NCI-H146 treated with DMSO at 0.1 percent for 48 hours (cell line): ENCODE results near the gene EPHB1.

Experiments
- DNase-seq: peaks from one replicate; lab custom pipeline; 2025; ENCODE audit not compliant: unreplicated experiment; lab: John Stamatoyannopoulos, UW

Gene EPHB1

DNA sequence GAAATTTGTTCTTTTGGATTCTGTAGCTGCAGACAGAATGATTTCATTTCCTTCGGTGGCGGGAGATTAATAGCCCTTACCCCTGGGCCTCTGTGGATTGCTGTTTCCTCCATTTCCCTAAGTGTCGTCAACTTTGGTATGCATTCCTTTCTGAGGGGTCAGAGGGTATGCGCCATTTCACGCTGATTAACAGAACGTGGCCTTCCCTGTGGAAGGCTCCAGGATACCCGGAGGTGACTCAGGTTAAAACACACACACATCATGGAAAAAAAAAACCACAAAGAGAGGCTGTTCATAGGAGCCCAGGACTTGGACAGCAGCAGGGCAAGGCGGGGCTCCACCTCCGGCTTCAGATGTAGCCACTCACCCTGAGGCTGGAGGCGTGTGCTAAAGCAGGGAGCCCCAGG is 51.9 kb downstream of the EPHB1 start:
- DNase-seq = peak; percentile 21

DNA sequence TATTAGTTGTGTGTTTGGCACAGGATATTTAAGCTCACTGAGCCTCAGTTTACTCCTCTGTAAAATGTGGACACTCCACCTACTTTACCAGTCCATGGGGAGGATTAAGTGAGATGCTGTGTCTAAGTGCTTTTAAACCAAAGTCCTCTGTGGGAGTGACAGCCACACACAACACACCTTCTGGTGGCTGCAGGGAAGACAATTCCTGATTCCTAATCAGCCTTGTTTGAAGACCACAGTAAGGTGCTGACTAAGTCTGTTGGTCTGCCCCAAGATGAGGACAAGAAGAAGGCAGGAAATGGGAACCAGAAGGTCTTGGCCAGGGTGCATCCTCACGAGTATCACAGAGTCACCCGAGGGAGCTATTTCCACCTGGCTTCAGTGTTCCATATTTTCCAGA is 52.3 kb downstream of the EPHB1 start:
- no peak for DNase-seq

DNA sequence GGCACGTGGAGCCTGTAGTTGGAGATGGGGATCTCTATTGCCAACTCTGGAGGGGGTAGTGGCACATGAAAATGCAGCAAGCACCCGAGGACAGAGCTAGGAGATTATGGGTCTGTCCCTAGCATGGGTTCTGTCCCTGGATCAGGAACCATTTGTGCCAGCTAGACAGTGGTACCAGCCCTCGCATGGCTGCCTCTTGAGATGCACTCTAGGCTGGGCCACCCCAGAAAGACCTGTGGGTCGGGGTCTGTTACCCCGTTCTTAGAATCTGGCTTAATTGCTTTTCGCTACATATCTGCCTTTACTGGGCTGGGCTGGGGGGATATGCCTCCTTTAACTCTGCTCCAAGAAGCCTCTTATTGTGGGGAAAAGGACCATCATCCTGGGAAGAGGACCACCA is 54.5 kb downstream of the EPHB1 start:
- DNase-seq = no peak

DNA sequence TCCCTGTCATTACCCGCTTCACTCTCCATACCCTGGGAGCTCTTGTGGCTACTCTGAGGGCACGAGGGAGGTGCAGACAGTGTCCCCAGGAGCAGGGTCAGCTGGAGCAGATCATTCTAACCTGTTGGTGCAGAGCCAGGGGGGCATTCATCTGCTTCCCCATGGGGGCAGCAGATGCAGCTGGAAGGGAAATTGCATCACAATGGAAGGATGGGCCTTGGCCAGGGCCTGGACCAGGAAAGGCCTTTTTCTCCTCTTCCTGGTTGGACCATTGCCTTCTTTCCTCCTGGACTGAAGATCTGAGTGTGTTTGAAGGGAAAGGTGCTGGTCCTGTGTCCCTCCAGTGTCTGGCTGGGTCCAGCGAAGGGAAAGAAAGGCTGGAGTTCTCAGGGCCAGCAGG is 55.7 kb downstream of the EPHB1 start:
- DNase-seq = no peak

DNA sequence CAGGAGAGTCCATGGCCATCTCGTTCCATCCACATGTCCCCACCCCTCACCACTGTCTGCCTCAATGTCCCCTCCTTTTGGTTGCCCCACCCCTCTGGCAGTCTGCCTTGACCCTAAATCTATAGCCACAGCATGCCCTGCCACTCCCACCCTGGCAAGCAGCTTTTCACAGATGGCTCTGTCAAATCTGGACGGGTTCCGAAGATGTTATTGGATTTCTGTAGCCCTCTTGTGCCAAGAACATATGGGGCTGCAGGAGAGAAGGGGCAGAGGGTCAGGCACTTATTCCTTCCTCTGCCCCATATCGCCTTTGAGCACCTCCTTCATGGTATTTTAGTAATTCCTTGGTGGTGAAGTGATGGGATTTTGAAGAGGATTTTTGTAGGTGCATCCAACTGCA is 57.1 kb downstream of the EPHB1 start:
- no peak for DNase-seq

DNA sequence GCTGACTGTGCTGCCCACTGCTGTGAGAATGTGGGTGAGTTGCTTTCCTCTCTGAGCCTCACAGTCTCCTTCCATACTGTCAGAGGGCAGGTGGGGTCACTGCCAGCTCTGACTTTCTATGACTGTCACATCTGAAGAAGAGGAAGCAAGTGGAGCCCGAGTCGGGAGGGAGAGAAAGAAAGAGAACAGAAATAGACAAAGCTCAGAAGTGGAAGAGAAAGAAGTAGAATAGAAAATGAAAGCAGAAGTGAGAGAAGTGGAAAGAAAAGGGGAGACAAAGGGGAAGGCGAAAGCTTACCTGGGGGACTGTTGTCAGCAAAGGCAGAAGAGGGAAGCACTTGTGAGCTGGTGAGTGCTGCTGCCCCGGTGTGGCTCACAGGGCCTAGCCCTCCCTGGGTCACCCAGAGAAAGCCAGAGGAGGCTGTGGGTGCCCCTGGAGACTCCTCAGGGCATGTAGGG is 57.9 kb downstream of the EPHB1 start:
- DNase-seq = no peak

DNA sequence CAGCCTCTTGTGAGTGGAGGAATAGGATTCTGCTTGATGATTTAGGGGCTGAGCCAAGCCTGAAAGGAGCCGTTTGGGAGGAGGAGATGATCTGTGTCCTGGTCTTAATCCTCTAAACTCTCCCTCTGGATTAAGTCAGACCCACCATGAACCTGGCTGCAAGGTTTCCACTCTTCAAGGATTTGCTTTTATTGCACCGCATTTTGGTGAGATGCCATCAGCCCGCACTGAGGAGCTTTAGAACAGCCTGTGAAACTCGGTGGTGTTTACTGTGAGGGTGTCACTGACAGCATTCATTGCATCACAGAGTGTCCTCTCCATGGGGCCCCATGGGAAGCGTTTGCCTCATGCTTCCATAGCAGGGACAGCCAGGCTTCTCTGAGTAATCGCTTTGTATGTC is 59.2 kb downstream of the EPHB1 start:
- no peak for DNase-seq

DNA sequence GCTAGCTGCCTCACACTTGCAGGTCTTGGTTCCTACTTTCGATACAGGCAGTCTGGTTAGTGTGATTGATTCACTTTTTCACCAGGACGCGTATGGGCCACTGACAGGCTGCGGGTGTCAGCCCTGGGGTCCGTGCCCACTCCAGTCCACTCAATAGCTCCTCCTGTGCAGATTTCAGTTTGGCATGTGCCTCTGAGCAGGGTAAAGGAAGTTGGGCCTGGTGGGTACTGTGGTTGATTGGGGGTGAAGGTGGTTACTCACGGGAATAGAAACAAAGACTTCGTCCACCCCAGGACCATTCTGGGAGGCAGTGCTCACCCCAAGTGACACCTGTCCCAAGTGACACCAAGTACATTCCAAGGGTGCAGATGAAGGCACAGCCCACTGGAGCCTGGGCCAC is 62.3 kb downstream of the EPHB1 start:
- no peak for DNase-seq

DNA sequence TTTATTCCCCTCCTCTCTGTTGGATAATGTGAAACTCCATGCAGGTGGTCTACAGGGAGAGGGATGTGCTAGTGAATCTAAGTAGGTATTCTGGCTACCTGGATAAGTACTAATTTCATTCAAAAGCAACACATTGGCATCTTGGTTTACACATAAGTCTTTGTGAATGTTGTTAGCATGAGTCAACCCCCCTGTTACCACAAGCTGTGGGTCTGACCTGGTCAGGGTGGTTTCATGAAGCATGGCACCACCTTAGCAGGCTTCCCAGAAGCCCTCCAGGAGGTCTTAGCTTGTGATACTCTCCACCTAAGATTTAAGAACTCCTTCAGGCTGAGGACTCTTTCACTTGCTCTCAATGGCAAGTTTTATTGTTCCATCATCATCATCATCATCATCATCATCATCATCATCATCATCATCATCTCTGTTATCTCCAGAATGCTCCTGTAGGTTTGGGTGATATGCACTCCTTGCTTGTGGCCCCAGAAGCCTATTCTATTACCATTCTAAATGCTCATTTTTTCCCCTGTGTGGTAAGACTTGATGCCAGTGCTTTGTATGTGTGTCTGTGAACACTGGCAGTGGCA is 62.8 kb downstream of the EPHB1 start:
- DNase-seq = no peak

DNA sequence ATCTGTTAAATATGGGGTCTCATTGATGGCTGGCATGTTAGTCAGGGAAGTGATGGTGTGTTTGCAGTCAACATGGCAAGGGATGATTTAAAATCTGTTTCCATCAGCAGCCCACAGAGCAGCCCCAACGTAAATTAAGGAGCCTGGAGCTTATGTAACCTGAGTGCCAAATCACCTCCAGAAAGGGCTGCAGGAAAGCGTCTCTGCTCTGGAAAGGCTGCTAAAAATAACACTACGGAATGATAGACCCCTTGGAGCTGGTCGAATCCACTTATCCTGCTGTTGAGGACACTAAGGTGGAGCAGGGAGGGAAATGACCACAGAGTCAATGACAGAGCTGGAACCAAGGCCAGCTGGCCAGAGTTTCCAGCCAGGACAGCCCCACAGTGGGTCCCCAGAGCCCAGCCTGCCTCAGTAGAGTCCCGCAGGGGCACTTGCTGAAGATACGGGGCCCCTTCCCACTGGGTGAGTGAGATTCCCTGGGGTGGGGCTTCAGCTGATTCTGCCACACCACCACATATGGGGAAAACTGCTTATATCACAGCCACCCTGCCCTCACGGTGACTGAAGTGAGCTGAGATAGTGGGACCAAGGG is 63.5 kb downstream of the EPHB1 start:
- DNase-seq = no peak

DNA sequence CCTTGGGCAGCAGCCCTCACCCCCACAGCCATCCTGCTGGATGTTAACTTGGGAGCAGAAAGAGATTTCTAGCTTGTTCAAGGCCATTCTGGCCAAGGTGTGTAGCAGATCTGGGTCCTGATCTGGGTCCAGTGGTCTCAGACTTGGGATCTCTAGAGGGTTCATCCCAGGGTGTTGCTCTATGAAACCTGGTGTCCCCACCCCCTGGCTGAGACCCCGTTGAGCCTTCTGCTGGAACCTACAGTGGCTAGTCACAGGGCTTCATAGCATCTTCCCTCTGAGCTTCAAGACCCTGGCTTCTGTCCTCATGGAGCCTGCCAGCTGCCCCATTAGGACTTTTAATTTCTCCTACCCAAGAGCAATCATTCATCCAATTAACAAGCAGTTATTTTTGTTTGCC is 64.3 kb downstream of the EPHB1 start:
- DNase-seq = no peak

DNA sequence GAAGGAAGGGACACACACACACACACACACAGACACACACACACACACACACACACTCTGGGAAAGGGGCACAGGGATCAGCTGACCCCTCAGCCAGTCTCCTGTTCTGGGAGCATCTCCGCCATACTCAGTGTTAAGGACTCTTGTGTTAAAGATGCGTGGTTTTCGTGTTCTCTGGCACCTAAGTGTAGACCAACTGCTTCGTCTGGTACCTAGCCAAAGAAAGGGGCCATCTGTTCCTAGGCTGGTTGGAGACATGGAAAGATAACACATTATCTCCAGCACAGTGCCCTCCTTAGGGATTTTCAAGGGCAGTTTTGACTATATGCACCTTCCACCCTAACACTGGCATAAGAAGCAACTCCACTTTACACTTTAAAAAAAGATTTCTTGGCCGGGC is 65.1 kb downstream of the EPHB1 start:
- DNase-seq = no peak

DNA sequence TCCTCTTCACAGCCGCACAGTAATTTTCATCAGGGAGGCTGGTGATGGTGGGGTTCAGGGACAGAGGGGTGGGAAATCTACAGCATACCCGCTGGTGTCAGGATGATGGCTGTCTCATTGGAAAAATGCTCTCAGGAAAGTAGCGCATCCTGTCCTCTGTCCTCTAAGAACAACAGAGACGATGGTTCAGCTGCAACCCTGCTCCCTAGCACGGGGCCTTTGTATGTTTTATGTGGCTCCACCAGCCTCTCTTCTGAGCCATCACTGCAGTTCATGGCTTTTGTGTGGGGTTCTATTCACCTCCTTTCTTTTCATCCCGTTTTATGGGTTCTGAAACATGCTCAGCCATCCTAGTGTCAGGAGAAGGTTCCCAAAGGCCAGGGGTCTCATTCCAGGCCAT is 68.9 kb downstream of the EPHB1 start:
- DNase-seq = no peak

DNA sequence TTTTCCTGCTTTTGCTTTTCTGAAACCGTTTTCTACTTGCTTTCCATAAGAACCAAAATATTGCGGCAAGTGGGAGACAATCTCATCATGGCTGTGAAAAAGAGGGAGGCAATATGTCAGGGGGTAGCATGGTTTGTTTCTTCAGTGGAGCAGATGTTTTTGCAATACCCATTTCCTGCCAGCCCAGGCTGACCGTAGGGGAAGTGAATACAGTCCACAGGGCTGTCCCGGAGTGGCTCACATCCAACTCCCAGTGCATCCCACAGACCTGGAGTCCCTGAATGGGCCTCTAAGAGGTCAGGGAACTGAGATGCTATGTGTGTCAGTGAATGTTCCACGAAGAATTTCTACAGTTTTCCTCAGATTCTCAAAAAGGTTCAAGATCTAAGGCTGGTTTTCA is 69.6 kb downstream of the EPHB1 start:
- no peak for DNase-seq

DNA sequence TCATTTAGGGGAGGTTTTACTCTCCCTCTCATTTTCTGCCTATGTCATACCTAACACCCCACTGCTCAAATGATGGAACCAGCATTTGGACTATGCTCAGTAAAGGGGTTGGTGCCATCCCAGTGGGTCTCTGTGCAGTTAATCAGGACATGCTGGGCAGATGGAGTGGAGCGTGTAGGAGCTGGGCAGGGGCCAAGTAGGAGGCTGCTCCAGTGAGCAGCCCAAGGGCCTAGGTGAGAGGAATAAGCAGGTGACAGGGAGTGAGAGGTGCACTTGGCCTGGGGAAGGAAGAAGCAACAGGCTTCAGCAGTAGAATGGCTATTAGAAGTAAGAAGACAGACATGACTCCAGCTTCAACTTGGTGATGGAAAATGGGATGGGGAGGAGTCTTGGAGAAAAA is 72.2 kb downstream of the EPHB1 start:
- no peak for DNase-seq

DNA sequence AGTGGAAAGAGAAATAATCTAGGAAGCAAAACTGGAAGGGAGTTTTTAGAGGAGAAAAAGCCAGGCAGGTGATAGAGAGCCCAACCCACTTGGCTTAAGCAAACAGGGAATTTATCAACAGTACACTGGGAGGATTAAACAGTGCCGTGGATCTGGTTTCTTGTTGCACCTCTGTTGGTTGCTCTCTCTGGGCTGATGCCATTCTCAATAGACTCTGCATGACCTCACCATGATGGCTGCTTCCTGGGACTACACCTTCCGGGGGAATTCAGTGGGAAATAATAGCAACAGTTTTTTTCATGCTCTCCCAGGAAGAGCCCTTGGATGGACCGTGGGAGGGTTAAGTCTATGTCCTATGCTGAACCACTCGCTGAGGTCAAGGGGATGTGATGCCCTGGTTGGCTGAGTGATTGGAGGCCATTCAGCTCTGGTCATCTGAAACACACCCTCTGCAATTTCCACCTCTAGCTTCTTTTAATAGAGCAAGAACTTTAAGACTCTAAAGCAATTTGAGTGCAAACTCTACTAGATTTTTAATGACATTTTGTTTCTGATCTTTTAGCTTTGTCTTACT is 74.2 kb downstream of the EPHB1 start:
- peak; percentile 92 for DNase-seq

DNA sequence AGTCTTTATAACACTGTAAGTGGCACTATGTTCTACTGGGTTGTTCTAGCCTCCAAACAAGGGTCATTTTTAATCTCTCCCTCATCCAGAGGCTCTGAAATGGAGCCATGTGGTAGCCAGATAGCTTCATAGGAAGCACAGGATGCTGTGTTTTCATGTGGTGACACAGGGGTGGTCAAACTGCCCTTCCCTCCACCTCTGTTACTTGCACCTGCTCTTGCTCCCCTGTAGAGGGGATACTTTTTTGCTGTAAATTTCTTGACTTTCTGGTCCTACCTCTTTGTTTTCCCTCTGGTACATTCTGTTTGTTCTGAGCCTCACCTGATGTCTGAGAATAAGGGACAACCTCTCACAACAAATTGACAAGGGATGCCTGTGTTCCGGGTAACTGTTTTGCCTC is 76.8 kb downstream of the EPHB1 start:
- no peak for DNase-seq

DNA sequence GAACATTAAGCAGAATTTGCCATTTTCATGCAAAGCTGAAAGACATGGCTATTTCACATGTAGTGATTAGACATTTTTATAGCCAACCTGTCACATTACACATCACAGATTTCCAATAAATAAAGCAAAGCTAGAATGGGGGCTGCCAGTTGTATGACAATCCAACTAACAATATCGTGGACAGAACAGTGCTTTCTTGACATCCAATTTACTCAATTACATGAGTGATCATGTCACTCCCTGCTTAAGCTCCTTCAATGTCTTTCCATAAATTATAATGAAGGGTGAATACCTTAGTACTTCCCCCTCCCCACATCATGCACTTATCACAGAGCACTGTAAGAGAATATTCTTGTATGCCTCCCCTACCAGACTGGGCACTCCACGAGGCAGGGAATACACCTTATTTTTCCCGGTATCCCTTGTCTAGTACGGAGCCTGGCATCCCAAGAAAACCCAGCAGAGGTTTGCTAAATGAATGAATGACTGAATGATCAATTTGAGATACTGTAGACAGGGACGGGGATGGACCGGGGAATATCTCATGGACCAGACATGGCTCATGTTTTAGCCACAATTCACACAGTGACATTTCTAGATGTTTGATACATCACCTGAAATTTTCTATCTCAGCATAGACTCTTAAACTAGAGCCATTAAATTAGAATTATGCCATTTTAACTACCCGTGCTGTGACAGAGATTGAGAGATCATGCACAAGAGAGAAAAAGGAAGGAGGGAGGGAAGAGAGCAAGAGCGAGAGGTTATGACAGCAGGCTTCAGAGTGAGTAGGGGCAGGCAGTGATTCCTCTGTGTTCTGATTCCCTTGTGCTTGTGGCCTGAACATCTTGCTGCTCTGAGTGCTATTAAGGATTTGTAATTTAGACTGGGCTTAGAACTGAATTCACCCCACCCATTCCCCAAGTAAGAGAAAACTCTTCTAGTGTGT is 77.7 kb downstream of the EPHB1 start:
- no peak for DNase-seq

DNA sequence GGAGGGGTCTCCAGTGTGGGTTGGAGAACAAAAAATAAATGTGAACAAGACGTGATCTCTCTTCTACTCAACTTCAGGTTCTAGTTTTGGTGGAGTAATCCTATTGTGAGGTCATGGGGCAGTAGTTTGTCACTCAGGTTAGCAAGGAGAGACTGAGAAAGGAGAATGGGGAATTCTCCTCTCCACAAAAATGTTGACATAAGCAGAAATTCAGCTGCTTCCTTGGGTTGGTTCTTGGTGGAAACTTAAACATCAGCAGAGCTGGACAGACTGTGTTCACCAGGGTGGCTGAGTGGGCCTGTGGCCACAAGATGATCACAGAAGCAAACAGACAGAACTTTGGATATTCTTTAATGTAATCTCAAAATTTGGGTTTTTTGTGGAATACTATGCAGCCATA is 78.7 kb downstream of the EPHB1 start:
- DNase-seq = no peak

DNA sequence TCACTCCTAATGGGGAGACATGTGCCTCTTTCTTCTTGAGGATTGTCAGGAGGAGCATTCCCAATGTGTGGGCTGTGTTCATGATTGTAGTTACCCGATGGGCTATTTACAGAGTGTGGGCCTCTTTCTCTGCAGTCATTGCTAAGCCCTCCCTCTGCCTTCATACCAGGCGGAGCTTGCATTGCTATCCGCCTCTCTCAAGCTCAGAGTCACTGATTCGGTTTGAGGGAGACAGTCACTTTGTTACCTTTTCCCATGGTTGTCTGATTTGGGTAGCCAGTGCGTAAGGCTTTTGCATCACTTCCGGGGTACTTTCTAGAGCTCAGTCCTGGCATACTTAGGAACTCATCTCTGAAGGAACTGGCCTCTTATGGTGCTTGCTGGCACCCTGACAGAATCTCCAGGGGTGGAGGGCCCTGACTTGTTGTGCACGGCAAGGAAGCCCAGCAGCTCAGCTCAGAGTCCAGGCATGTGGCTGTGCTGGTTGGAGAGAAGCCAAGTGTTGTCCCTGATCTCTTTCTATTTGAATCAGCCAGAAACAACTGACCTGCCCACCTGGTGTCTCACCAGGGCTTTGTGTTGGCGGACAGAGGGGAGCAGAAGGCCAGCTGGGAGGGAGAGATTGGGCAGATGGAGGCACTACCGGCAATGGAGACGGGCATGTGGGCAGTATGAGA is 79.8 kb downstream of the EPHB1 start:
- peak; percentile 94 for DNase-seq

DNA sequence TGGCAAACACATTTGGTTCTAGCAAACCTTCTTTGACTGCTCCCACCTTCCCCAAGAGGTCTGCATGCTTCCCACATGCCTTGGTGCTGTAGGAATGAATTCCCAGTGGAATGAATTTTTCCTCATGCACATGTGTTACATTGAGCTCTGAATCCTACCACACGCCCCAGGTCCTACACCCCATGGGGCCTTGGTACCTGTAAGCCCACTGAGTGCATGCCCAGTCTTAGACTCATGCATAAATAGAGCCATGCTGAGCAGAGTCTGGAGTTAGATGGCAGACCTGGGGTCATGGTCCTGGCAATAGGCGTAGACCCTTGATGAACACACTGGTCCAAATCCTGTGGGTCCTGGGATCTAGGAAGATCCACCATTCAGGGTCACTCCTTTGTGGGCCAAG is 81.8 kb downstream of the EPHB1 start:
- no peak for DNase-seq
